Thyroid gland (tissue), 4 donors: Measurements from ENCODE around the gene MAPKBP1. TPM values are rescaled to one million over a fixed set of nuclear protein-coding genes. Genes with fewer than 3 reads are reported as not detected.
A peak's percentile ranks its signal among the peaks of the same experiment; 100 is the strongest.
"Not testable (repeated sequence)": the region's sequence is repeated elsewhere in the genome, so short reads cannot be mapped to it uniquely, and the experiment has no call there.

Source experiments
- DNase-seq, 2 donors: peaks; one replicate each; pipeline ENCODE4 v3.0.0-alpha.2; 2019
- H3K27ac ChIP-seq, 3 donors: fragments of 200-600 bp; sonication (generic); 1 replicate in 2 of 3; 2 replicates in 1 of 3; pipeline ENCODE4 v1.5.1; 2016 to 2019; ENCODE audit warnings: mild to moderate bottlenecking in 1 of 3, moderate library complexity in 1 of 3
- H3K27me3 ChIP-seq: fragments of 200-600 bp; sonication (generic); one replicate; pipeline ENCODE4 v1.5.1; 2019
- H3K36me3 ChIP-seq, 2 donors: fragments of 200-600 bp; sonication (generic); one replicate each; pipeline ENCODE4 v1.5.1; 2016 to 2019
- H3K4me1 ChIP-seq, 2 donors: fragments of 200-600 bp; sonication (generic); one replicate each; pipeline ENCODE4 v1.5.1; 2017 to 2019
- H3K4me3 ChIP-seq, 3 donors: fragments of 200-600 bp; sonication (generic); replicated peaks in 1 of 3; 1 replicate in 2 of 3; 2 replicates in 1 of 3; pipeline ENCODE4 v1.5.1; 2016; ENCODE audit warnings: mild to moderate bottlenecking in 1 of 3
- H3K9me3 ChIP-seq: fragments of 200-600 bp; sonication (generic); one replicate; pipeline ENCODE4 v1.5.1; 2017
- POLR2A ChIP-seq, 2 donors: fragments of 450-650 bp; IDR thresholded peaks; one replicate each; pipeline ENCODE4 v1.6.1; 2017; ENCODE audit warnings: antibody characterized with exemption in 2 of 2, mild to moderate bottlenecking in 2 of 2, moderate library complexity in 1 of 2
- WGBS, 2 donors: methylation state at CpG; one replicate each; pipeline ENCODE4 v1.1.5; 2017; 5-methylcytosine and 5-hydroxymethylcytosine counted together
- intact Hi-C: fragments of 100-400 bp; cut with DNase I; formaldehyde crosslinking; loops from one replicate; pipeline ENCODE4 v1.15.1; 2023
- total RNA-seq, 4 donors: library from RNA; depleted of rRNA; stranded (reverse); fragments of >200 nt; gene quantifications; one replicate each; pipeline ENCODE4 v1.2.3, GENCODE V29; 2016
- TF ChIP-seq, protein P1 (sequence below), 6 experiments: fragments of 200-600 bp in 3 of 6; fragments of 450-650 bp in 3 of 6; sonication (generic) in 3 of 6; IDR thresholded peaks; one replicate each; pipeline ENCODE4 v1.5.1; 2016 to 2019; ENCODE audit warnings: antibody characterized with exemption in 6 of 6, mild to moderate bottlenecking in 2 of 6, inconsistent platforms in 1 of 6, moderate library complexity in 1 of 6

MAPKBP1 gene
- total RNA-seq, result 10 to 100 TPM; 25.4 to 40.5 (median 33.6) TPM

DNA sequence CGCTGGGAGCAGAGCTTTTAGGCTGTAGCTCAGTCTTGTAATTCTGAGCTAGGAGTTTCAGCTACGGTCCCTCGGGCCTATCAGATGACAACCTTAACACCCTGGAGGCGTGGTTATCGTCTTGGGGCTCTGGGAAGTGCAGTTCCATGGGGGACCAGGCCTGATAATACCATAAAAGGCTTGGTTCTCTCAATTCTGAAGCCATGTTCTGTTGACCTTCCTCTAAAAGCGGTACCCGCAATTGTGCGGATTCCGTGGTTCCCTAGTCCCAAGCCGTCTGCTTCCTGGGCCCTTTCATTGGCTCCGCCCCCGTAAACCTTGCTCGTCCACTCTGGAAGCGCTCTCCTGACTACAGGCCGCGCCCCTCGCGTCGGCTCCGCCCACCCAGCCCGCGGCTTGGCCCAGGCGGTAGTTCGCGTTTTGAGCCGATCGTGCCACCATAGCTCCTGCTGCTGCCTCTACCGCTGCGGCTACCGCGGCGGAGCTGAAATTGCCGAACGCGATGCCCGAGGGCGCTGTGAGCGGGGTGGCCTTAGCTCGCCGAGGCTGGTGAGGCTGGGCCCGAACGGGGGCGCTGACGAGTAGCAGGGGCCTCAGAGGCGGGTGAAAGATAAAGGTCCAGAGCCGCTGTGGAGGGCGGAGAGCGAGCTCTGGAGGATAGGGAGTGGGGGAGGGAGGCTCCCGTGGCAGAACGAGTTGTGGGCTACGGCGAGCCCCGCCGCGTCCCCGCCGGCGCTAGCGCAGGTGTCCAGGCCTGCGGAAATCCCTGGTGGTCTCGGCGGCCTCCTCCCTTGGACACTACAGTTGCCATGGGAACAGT lies at the start of gene MAPKBP1:
TSS of gene MAPKBP1 (plus strand) at position 423 of the 820 bp plus-strand sequence. CDS start 792 bp downstream, outside the sequence.
- H3K4me1 ChIP-seq, result peaks cover 34 to 52% of the 10 kb centered on the region in 2 donors
- 0% methylated on average over 15 to 49 of the region's 62 CpGs for WGBS, 2 donors
- peak in 1 of 2 donors; percentile 84 for TF ChIP-seq POLR2A (IDR thresholded peaks at IDR 0.05)
- TF ChIP-seq, protein P1, sequence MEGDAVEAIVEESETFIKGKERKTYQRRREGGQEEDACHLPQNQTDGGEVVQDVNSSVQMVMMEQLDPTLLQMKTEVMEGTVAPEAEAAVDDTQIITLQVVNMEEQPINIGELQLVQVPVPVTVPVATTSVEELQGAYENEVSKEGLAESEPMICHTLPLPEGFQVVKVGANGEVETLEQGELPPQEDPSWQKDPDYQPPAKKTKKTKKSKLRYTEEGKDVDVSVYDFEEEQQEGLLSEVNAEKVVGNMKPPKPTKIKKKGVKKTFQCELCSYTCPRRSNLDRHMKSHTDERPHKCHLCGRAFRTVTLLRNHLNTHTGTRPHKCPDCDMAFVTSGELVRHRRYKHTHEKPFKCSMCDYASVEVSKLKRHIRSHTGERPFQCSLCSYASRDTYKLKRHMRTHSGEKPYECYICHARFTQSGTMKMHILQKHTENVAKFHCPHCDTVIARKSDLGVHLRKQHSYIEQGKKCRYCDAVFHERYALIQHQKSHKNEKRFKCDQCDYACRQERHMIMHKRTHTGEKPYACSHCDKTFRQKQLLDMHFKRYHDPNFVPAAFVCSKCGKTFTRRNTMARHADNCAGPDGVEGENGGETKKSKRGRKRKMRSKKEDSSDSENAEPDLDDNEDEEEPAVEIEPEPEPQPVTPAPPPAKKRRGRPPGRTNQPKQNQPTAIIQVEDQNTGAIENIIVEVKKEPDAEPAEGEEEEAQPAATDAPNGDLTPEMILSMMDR (IDR thresholded peaks at IDR 0.05), result peak in 5 of 6 experiments; percentile 44 to 59 (median 53)
- H3K36me3 ChIP-seq, result no peaks in the 10 kb centered on the region
- no peaks in the 10 kb centered on the region for H3K9me3 ChIP-seq
- intact Hi-C loops, result no loop called here
- H3K4me3 ChIP-seq, result peak within 1 kb of the TSS; percentile 15 to 80 (median 74)
- H3K27me3 ChIP-seq, result no peaks in the 10 kb centered on the region
- DNase-seq, result peak; percentile 99
- peak within 1 kb of the TSS; percentile 73 to 86 (median 77) for H3K27ac ChIP-seq

GRCh38 chr15:41727143-41727542 lies 47.1 kb upstream of the MAPKBP1 start:
- no peaks in the 10 kb centered on the region for H3K4me1 ChIP-seq
- TF ChIP-seq, protein P1 (IDR thresholded peaks at IDR 0.05), result no peak
- TF ChIP-seq POLR2A (IDR thresholded peaks at IDR 0.05), result no peak
- H3K9me3 ChIP-seq, result no peaks in the 10 kb centered on the region
- intact Hi-C loops, result no loop called here
- H3K27ac ChIP-seq, result no peak overlapping the region
- H3K36me3 ChIP-seq, result peaks cover 0 to 8% of the 10 kb centered on the region in 2 donors
- DNase-seq, result no peak
- H3K4me3 ChIP-seq, result no peak overlapping the region
- H3K27me3 ChIP-seq, result no peaks in the 10 kb centered on the region
- WGBS, 2 donors, result 94 to 98% methylated on average over 3 of the region's 3 CpGs

GRCh38 chr15:41728061-41728460 lies 46.2 kb upstream of the MAPKBP1 start:
- H3K36me3 ChIP-seq, result not testable (repeated sequence)

DNA sequence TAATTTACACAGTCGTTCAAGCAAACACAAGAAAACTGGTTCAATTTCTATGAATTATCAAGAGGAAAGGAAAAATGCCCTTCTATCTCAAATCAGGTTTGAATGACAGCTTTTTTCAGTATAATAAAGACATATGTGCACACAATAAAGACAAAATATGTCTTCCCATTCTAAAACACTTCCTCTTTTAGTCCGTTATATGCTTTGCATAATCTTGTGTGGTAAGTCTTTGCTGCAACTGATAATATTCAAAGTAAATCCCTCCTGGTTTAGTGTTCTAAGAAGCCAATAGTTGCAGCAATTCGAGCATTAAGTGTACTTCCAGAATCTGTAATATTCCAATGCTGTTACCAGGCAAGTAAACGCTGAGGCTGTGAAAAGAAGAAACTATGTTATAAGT lies 43.7 kb upstream of the MAPKBP1 start:
- Histone ChIP-seq H3K36me3 (peaks cover 9 to 12% of the 10 kb centered on the region in 2 donors), H3K9me3 (no peaks in the 10 kb centered on the region), H3K27ac (no peak overlapping the region), H3K4me3 (no peak overlapping the region), H3K4me1 (no peaks in the 10 kb centered on the region), H3K27me3 (no peaks in the 10 kb centered on the region)
- TF ChIP-seq POLR2A (IDR thresholded peaks at IDR 0.05), result no peak
- TF ChIP-seq, protein P1 (IDR thresholded peaks at IDR 0.05), result no peak
- DNase-seq, result no peak
- 82 to 84% methylated on average over 4 of the region's 4 CpGs for WGBS, 2 donors
- intact Hi-C loops, result no loop called here

More at GRCh38 chr15:41728061-41728460, 46.2 kb upstream of the MAPKBP1 start:
- DNase-seq, H3K27ac ChIP-seq, H3K4me3 ChIP-seq, H3K4me1 ChIP-seq, H3K9me3 ChIP-seq, intact Hi-C loops, H3K27me3 ChIP-seq: not testable (repeated sequence)
- 94 to 96% methylated on average over 11 of the region's 11 CpGs for WGBS, 2 donors

GRCh38 chr15:41732483-41732882 lies 41.8 kb upstream of the MAPKBP1 start:
- Histone ChIP-seq H3K27ac (no peak overlapping the region), H3K36me3 (peaks cover 19 to 24% of the 10 kb centered on the region in 2 donors), H3K4me1 (no peaks in the 10 kb centered on the region), H3K9me3 (no peaks in the 10 kb centered on the region), H3K27me3 (no peaks in the 10 kb centered on the region), H3K4me3 (no peak overlapping the region)
- WGBS, 2 donors, result 100% methylated on average over 1 of the region's 1 CpG
- TF ChIP-seq, protein P1 (IDR thresholded peaks at IDR 0.05), result no peak
- no peak for TF ChIP-seq POLR2A (IDR thresholded peaks at IDR 0.05)
- DNase-seq, result no peak
- intact Hi-C loops, result no loop called here
